Renal pelvis (tissue), 4 donors: ENCODE measurements around the gene RHOT2. TPM values are rescaled to one million over a fixed set of nuclear protein-coding genes. Genes with fewer than 3 reads are reported as not detected.
"Not testable (repeated sequence)": the region's sequence is repeated elsewhere in the genome, so short reads cannot be mapped to it uniquely, and the experiment has no call there.

ENCODE experiments used
- DNase-seq: peaks from one replicate; pipeline ENCODE4 v3.0.0-alpha.2; 2013
- polyA plus RNA-seq, 3 donors: library from polyadenylated mRNA; unstranded; fragments of 120-200 nt; gene quantifications; one replicate each; pipeline ENCODE4 v1.2.1, GENCODE V29; 2013; ENCODE audit not compliant: insufficient read length in 3 of 3

RHOT2 gene
- polyA plus RNA-seq, 3 donors: 85.9 to 117 (median 97.9) TPM

DNA sequence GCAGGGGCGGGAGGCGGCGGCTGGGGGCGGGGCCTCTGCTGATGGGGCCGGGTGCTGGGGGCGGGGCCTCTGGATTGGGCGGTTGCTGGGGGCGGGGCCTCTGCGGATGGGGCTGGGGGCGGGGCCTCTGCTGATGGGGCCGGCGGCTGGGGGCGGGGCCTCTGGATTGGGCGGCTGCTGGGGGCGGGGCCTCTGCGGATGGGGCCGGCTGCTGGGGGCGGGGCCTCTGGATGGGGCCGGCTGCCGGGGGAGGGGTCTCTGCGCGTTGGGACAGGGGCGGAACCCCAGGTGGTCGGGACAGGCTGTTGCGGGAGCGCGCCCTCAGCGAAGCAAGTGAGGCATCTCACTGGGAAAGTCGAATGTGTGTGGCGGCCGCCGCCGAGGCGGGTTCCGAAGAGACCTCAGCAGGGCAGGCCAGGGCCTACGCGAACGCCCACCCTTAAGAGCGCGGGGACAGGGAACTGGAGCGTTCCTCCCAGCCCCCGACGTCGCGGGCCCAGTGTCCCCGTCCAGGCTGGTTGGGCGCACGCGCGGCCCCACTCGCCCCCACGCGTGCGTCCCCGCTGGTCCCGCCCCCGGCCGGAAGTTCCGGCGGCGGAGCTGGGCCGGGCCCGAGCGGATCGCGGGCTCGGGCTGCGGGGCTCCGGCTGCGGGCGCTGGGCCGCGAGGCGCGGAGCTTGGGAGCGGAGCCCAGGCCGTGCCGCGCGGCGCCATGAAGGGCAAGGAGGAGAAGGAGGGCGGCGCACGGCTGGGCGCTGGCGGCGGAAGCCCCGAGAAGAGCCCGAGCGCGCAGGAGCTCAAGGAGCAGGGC is 12.1 kb downstream of the RHOT2 start, which contains the start of gene STUB1:
TSS of gene STUB1 (plus strand) at position 597 of the 811 bp plus-strand sequence. CDS start at position 713, 116 bp downstream.
- peak; percentile 79 for DNase-seq

DNA sequence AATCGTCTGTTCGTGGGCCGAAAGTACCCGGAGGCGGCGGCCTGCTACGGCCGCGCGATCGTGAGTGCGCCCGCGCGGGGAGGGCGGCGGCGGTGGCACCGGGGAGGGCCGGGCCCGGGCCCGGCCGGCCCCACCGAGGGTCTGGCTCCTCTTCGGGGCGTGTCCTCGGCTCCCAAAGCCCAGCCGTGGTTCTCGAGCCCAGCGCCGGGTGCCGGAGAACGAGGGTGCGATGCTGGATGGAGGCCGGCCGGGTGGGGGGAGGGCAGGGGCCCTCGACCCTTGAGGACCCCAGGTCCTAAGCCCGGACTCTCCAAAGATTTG is 12.7 kb downstream of the RHOT2 start:
- DNase-seq: no peak

DNA sequence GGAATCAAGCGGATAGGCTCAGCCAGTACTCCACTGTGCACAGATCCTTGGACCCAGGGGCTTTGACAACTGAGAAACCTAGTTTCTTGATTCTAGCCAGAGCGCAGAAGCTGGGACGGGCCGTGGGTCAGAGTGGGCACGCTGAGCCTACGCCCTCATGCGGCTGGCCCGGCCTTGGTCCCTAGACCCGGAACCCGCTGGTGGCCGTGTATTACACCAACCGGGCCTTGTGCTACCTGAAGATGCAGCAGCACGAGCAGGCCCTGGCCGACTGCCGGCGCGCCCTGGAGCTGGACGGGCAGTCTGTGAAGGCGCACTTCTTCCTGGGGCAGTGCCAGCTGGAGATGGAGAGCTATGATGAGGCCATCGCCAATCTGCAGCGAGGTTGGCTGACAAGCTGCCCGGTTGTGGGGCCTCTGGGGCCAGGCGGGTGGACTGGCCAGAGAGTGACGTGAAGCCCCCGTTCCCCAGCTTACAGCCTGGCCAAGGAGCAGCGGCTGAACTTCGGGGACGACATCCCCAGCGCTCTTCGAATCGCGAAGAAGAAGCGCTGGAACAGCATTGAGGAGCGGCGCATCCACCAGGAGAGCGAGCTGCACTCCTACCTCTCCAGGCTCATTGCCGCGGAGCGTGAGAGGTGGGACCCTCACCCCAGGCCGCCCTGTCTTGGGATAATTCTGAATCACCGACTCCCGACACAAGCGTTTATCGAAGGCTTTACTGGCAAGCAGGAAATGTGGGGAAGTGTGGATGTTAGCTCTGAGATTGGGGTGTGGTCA is 13.2 kb downstream of the RHOT2 start:
- no peak for DNase-seq

DNA sequence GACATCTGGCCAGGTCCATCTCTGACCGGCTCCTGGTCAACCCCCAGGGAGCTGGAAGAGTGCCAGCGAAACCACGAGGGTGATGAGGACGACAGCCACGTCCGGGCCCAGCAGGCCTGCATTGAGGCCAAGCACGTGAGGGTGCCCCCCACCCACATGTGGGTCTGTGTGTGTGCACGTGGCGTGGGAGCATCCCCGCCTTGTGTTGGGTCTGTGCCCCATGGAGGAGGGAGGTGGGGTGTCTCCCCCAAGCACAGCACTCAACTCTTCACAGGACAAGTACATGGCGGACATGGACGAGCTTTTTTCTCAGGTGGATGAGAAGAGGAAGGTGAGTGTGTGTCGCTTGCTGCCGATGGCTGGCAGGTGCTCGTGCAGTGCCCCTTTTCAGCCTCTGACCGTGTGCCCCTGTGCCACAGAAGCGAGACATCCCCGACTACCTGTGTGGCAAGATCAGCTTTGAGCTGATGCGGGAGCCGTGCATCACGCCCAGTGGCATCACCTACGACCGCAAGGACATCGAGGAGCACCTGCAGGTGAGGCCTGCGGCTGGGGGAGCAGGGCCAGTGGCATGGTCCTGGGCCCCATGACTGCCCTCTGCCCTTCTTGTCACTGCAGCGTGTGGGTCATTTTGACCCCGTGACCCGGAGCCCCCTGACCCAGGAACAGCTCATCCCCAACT is 14.0 kb downstream of the RHOT2 start:
- DNase-seq: no peak

DNA sequence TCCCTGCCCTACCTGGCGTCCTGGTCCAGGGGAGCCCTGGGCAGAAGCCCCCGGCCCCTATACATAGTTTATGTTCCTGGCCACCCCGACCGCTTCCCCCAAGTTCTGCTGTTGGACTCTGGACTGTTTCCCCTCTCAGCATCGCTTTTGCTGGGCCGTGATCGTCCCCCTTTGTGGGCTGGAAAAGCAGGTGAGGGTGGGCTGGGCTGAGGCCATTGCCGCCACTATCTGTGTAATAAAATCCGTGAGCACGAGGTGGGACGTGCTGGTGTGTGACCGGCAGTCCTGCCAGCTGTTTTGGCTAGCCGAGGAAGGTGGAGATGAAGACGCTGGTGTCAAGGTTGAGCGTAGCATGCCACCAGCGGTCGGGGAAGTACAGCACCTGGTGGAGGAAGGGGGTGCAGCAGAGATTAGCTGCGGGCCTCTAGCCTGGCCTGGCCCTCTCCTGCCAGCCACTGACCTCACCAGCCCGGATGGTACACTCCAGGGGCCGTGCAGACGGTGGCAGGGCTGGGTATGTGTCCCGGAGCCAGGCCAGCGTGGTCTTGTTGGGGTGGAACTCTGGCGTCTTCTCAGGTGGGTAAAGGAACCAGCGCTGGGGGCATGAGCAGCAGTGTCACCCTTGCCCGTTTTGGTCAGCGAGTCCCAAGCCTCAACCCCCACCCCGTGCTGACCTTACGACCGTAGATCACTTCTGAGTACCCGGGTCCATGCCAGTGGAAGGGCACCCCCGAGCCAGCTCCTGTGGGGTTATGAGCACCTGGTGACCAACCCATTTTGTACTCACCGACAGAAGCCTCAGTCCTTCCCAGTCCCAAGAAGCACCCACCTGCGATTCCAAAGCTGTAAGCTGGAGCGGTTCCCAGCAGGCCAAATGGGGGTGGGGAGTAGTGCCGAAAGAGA is 14.8 kb downstream of the RHOT2 start:
- DNase-seq: no peak

DNA sequence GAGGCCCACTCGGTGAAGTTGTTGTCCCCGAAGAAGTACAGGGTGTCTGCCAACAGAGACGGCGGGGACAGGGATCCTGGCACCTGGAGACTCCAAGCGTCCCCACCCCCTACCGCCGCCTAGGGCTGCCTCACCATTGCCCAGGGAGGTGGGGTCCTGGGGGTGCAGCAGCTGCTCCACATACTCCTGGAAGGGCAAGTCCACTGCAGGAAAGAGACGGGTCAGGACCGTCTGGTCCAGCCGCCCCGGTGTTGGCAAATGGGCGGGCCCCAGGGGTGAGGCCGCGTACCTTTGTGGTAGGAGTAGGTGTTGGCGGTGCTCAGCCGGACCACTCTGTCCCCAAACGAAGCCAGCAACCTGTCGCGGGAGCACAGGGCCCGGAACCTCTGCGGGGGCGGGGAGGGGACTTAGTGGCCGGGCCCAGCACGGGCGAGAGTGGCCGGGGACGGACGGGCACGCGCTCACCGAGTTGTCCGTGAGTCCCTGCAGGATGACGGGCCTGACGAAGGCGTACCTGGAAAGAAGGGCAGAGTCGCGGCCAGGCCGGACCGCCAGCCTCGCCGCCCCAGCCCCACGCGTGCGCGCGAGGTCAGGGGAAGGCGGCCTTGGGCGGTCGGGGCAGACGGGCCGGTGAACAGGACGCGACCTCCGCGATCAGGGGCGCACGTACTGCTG is 15.6 kb downstream of the RHOT2 start:
- no peak for DNase-seq

DNA sequence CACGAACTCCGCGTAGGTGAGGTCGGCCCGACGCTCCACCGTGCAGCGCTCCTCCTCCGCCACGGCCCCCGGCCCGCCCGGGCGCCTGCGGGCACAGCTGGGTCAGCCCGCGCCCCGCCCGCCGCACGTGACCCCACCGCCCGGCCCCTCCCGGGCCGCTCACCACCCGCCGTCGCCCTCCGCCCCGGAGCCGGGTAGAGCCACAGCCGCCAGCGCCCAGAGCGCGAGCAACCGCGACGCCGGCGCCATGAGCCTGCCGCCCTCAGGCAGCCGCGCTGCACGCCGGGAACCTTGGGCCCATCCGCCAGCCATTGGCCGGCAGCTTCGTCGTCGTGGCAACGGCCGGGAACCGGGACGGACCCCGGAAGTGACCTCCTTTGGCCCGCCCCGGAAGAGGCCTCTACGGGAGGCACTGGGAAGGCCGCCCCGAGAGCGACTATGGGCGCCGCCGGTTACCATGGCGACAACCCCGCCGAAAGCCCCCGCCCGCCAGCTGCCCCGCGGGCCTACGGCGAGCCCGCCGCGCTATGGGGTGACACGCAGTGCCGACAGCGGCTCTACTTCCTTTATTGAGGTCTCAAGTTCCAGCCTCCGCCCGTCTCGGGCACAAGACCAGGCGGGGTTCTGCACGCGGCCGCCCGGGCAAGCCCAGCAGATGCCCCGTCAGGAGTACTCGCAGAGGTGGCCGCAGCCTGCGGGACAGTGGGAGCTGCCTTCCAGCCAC is 16.3 kb downstream of the RHOT2 start, which contains the start of gene JMJD8:
TSS of gene JMJD8 (minus strand) at position 264 of the 724 bp plus-strand sequence. CDS start at position 249, 15 bp downstream.
- peak; percentile 95 for DNase-seq

DNA sequence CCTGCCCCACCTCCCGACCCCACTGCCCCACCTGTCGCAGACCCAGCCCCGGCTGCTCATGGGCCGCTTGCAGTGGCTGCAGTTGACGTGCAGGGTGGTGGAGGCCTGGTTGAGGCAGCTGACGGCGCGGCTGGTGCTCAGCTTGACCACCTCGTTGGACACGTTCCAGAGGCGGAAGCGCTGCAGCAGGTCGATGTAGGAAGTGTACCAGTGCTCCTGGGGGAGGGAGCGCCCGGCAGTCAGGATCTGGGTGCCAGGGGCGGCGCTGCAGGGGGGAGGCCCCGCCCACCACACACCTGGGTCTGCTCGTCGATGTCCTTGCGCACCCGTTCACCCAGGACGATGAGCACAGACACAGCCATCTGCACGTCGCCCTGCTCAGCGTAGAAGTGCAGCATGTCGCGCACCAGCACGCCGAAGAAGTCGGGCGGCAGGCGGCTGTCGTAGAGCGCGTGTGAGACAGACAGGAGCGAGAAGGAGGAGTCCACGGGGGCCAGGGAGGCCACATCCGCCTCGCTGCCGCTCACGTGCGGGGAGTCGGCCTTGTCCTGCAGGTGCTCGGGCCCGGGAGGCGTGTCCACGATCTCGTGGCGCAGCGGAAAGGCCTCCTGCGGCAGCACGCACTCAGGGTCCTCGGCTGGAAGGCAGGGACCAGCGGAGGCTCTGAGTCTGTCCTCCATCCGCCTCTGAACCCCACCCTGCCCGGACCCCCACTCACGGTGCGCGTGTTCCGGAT is 17.2 kb downstream of the RHOT2 start:
- DNase-seq: no peak

DNA sequence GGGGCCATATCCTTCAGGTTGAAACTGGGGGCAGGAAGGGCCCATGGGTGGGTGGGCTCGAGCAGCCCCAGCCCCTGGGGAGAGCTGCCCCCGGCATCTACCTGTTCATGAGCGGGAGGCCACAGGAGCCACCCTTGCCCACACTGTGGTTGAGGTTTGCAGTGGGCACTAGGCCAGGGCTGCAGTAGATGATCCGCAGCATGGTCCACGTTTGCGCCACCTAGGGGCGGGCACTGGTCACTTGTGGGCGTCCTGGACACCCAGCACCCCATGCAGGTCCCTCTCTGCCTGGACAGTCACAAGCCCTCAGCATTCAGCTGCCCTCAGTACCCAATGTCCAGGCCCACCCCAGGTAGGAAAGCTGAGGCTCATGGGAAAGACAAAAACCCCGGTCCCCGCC is 18.0 kb downstream of the RHOT2 start:
- DNase-seq: no peak

DNA sequence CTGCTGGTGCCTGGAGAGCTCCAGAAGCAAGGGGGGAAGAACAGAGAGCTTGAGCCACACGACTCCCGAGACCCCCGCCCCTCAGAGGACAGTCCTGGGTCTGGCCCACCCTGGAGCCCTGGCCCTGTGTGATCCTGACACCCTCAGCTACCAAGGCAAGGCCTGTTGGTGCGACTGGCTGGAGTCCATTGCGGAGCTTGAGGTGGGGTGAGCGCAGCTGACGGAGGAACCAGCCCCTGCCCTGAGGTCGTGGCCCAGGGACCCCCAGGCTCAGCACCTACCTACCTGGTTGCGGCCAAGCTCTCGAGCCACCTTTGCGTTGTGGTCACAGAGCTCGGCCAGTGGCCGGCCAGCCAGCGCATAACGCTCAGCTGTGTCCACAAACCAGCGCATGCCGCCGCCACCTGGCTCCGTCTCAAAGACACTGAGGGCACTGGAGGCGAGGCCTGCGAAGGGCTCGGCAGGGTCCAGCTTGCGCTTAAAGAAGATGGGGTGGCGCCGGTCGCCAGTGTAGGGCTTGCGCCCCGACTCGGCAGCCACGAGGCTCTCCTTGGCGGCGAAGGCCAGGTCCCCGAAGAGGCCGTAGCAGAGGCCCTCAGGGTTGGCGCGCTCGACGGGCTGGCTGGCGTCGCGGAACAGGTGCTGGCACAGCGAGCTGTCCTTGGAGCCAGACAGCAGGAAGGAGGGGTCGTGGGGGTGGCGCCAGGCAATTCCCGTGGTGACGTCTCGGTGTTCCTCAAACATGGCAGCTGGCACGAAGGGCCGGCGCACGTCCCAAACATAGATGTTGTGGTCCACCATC is 18.7 kb downstream of the RHOT2 start:
- no peak for DNase-seq

DNA sequence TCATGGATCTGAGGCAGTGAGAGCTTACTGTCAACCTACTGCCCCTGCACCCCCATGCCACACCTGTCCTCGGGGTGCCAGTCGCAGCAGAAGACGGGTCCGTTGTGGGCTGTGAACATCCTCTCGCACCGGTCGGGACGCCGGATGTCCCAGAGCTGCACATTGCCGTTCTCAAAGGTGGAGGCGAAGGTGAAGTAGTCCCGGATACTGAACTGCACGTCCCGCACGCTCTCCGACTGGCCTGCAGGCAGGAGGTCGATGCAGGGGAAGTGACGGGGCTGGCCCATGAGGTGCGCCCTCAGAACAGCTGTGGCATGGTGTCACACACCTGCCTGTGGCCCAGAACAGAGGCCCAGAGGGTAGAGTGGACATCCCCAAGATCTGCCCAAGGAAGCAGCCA is 19.6 kb downstream of the RHOT2 start:
- DNase-seq: no peak

DNA sequence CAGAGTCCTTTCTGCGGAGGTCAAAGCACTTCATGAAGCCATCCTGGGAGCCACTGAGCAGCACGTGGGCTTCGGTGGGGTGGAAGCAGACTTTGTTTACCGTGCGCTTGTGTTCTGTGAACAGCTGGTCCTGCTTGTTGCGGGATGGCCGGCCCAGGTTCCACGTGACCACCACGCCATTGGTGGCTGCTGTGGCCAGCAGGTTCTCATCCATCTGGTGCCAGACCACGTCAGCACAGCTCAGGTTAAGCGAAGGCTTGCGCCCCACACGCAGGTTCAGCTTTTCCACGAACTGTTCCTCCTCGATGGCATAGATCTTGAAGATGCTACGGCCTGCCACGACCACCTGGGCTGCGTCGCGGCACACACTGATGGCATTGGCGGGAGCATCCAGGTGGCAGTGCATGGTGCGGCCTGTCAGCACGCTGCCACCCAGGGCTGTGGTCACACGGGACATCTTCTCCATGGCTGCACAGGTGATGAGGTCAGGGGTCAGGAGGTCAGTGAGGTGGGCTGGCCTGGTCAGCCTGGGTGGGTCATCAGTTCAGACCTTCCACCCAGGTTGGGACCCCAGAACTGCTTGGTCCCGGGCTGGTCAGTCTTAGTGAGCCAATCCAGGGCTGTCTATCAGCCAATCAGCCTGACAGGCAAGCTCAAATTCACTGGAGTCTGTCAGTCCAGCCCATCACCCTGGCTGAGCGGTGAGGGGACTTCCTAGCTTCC is 21.4 kb downstream of the RHOT2 start:
- no peak for DNase-seq

DNA sequence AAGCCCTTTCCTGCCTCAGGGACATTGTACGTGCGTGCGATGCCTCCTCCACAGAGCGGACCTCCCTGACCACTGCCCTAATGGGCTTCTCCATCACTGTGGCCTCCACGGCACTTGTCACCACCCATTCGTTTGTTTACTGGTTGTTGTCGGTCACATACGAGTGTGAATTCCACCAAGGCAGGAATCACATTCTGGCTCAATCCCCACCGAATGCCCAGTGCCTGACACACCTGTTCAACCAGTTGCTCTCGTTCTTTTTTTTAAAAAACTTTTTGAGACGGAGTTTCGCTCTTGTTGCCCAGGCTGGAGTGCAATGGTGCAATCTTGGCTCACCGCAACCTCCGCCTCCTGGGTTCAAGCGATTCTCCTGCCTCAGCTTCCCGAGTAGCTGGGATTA is 23.3 kb downstream of the RHOT2 start:
- not testable (repeated sequence) for DNase-seq

DNA sequence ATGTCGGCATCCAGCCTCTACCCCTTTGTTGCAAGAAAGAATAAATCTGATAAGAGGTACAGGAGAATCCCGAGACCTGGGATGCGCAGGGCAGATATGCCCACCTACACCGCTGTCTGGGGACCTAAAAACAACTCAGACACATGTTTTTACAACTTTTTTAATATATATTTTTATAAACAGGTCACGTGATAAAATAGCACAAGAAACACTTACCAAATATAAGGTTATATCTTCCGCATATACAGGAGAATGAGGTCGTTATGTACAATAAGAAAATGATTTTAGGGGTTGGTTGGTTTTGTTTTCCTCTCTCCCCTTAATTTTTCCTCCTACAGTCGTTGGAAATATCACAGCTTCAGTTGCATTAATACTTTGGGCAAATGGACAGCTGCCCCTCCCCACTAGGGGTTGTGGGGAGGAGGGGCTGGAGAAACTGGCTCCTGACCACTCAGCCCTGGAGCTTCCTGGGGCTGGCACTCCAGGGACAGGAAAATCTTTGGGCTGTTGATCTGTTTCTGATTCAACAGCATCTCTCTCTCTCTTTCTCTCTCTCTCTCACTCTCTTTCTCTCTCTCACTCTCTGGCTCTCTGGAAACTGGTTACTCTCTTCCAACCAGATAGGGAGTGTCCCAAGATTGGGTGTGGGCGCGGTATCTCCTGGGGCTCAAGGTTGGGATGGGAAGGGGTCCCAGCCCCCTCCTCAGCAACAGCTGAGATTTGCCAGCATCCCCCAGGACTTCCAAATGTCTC is 24.6 kb downstream of the RHOT2 start:
- no peak for DNase-seq

DNA sequence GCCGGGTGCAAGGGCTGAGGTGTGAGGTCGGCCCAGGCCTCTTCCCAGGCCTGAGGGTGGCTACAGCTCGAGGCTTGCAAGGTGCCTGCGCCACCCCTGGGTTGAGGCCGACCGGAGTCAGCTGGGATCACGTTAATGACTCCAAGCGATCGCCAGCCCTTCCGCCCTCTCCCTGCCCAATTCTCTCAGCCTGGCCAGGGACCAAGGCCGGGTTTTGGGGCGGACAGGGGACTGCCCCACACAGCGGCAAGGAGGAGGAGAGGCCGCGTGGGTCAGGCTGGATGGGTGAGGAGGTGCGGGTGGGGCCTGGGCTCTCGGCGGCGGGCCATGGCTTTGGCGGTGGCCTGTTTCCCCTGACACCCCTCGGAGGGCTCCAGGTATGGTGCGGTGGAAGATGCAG is 25.4 kb downstream of the RHOT2 start:
- no peak for DNase-seq

DNA sequence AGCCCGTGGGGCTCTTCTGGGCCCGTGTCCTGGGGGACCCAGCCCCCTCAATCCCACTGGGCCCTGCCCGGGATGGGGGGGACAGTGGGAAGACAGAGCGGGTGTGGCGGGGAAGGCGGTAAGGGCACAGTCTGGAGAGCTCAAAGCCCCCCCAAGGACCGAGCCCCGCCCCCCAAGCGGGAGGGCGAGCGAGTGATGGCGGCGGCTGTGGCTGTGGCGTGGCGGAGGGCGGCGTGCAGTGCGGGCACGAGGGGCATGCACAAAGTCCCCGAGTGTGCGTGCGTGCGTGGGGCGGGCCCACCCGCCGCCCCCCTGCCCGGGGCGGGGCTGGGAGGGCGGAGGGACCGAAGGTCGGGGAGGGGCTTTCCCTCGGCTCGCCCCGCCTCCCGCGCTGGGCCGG is 25.8 kb downstream of the RHOT2 start:
- no peak for DNase-seq
